Sigmoid colon (tissue), 7 donors: Measurements from ENCODE around the gene CEP95. TPM values are rescaled to one million over a fixed set of nuclear protein-coding genes. Genes with fewer than 3 reads are reported as not detected.
A peak's percentile ranks its signal among the peaks of the same experiment; 100 is the strongest.

ENCODE experiments used
- DNase-seq: peaks from one replicate; pipeline ENCODE4 v3.0.0-alpha.2; 2019
- H3K27ac ChIP-seq, 4 donors: fragments of 200-600 bp; sonication (generic); one replicate each; pipeline ENCODE4 v1.5.1; 2016 to 2019; ENCODE audit warnings: mild to moderate bottlenecking in 1 of 4
- H3K27me3 ChIP-seq, 3 donors: fragments of 200-600 bp; sonication (generic); one replicate each; pipeline ENCODE4 v1.5.1; 2019; ENCODE audit warnings: mild to moderate bottlenecking in 1 of 3
- H3K36me3 ChIP-seq, 4 donors: fragments of 200-600 bp; sonication (generic); one replicate each; pipeline ENCODE4 v1.5.1; 2016 to 2019
- H3K4me1 ChIP-seq, 4 donors: fragments of 200-600 bp; sonication (generic); one replicate each; pipeline ENCODE4 v1.5.1; 2017 to 2019
- H3K4me3 ChIP-seq, 4 donors: fragments of 200-600 bp; sonication (generic); one replicate each; pipeline ENCODE4 v1.5.1; 2017 to 2019; ENCODE audit warnings: mild to moderate bottlenecking in 2 of 4, moderate library complexity in 1 of 4
- H3K9me3 ChIP-seq, 4 donors: fragments of 200-600 bp in 3 of 4; sonication (generic) in 3 of 4; one replicate each; pipeline versions ENCODE4 v1.5.1 to v1.6.1; 2013 to 2019
- CTCF ChIP-seq, 4 experiments: fragments of 450-650 bp in 3 of 4; fragments of 200-600 bp in 1 of 4; IDR thresholded peaks; one replicate each; pipeline ENCODE4 v1.5.1; 2016 to 2019; ENCODE audit warnings: antibody characterized with exemption in 4 of 4, mild to moderate bottlenecking in 3 of 4, moderate library complexity in 2 of 4
- EP300 ChIP-seq, 4 donors: sonication (generic); formaldehyde crosslinking; IDR thresholded peaks; one replicate each; pipeline ENCODE4 v1.6.1; 2017; ENCODE audit warnings: antibody characterized with exemption in 4 of 4
- POLR2A ChIP-seq, 2 donors: fragments of 450-650 bp; IDR thresholded peaks; one replicate each; pipeline ENCODE4 v1.6.1; 2016; ENCODE audit warnings: antibody characterized with exemption in 2 of 2, mild to moderate bottlenecking in 2 of 2, moderate library complexity in 2 of 2
- POLR2AphosphoS5 ChIP-seq, 4 donors: sonication (generic); formaldehyde crosslinking; IDR thresholded peaks; one replicate each; pipeline ENCODE4 v1.6.1; 2017; ENCODE audit warnings: antibody characterized with exemption in 4 of 4
- WGBS, 2 donors: extraction: QIAGEN DNeasy Blood & Tissue Kit; methylation state at CpG; one replicate each; pipeline ENCODE4 v1.1.7; 2013; 5-methylcytosine and 5-hydroxymethylcytosine counted together
- intact Hi-C: fragments of 100-400 bp; cut with DNase I; formaldehyde crosslinking; loops from one replicate; pipeline ENCODE4 v1.15.1; 2023
- polyA plus RNA-seq, 3 donors: library from polyadenylated mRNA; stranded (reverse); fragments of 200-250 nt; gene quantifications; one replicate each; pipeline ENCODE4 v1.2.3, GENCODE V29; 2013
- total RNA-seq, 4 donors: library from RNA; depleted of rRNA; stranded (reverse); fragments of >200 nt; gene quantifications; one replicate each; pipeline ENCODE4 v1.1.0, GENCODE V29; 2016
- donor health status: healthy with polysubstance abuse.
- donor health status: Bipolar disorder and iron deficiency.
- donor health status: healthy.

Gene CEP95
- total and polyA plus RNA-seq, 7 donors: 13.2 to 74.5 (median 34.9) TPM

- Histone ChIP-seq H3K27ac (peak overlapping the region; percentile 76 to 87 (median 82)), H3K4me1 (peaks cover 0 to 65% (median 43%) of the 10 kb centered on the region in 4 donors), H3K36me3 (peaks cover 18 to 55% (median 33%) of the 10 kb centered on the region in 4 donors), H3K27me3 (no peaks in the 10 kb centered on the region), H3K9me3 (no peaks in the 10 kb centered on the region), H3K4me3 (peak overlapping the region; percentile 56 to 76 (median 69))
- WGBS, 2 donors: 0 to 1% methylated on average over 20 of the region's 20 CpGs
- intact Hi-C loops: no loop called here
- no peak for DNase-seq
- TF ChIP-seq POLR2AphosphoS5 (IDR thresholded peaks at IDR 0.05) (no peak), CTCF (IDR thresholded peaks at IDR 0.05) (no peak), POLR2A (IDR thresholded peaks at IDR 0.05) (no peak), EP300 (IDR thresholded peaks at IDR 0.05) (no peak)
These were observed 10.4 kb upstream of the CEP95 start for GRCh38 chr17:64496348-64496785.

GRCh38 chr17:64496786-64497564, 9.8 kb upstream of the CEP95 start, which contains the start of gene POLG2:
TSS of gene POLG2 (minus strand) at chr17:64497054. CDS start at chr17:64496968, 86 bp downstream.
- H3K36me3 ChIP-seq: peaks cover 24 to 57% (median 39%) of the 10 kb centered on the region in 4 donors
- H3K27me3 ChIP-seq: no peaks in the 10 kb centered on the region
- H3K4me3 ChIP-seq: peak within 1 kb of the TSS; percentile 56 to 76 (median 69)
- peak within 1 kb of the TSS; percentile 76 to 87 (median 82) for H3K27ac ChIP-seq
- DNase-seq: peak; percentile 95
- WGBS, 2 donors: 1% methylated on average over 50 of the region's 50 CpGs
- TF ChIP-seq EP300 (IDR thresholded peaks at IDR 0.05) (peak in 1 of 4 donors; percentile 4), CTCF (IDR thresholded peaks at IDR 0.05) (peak in 3 of 4 experiments; percentile 42 to 53 (median 49)), POLR2AphosphoS5 (IDR thresholded peaks at IDR 0.05) (peak; percentile 41 to 91 (median 86)), POLR2A (IDR thresholded peaks at IDR 0.05) (no peak)
- peaks cover 0 to 71% (median 46%) of the 10 kb centered on the region in 4 donors for H3K4me1 ChIP-seq
- intact Hi-C loops: no loop called here
- no peaks in the 10 kb centered on the region for H3K9me3 ChIP-seq

- peaks cover 30 to 58% (median 45%) of the 10 kb centered on the region in 4 donors for H3K36me3 ChIP-seq
- peaks cover 0 to 77% (median 52%) of the 10 kb centered on the region in 4 donors for H3K4me1 ChIP-seq
- WGBS, 2 donors: 15 to 35% methylated on average over 4 of the region's 4 CpGs
- H3K27me3 ChIP-seq: no peaks in the 10 kb centered on the region
- no peak for TF ChIP-seq CTCF (IDR thresholded peaks at IDR 0.05)
- no peak for TF ChIP-seq EP300 (IDR thresholded peaks at IDR 0.05)
- TF ChIP-seq POLR2A (IDR thresholded peaks at IDR 0.05): no peak
- TF ChIP-seq POLR2AphosphoS5 (IDR thresholded peaks at IDR 0.05): no peak
- H3K9me3 ChIP-seq: no peaks in the 10 kb centered on the region
- peak overlapping the region; percentile 56 to 76 (median 69) for H3K4me3 ChIP-seq
- intact Hi-C loops: no loop called here
- no peak for DNase-seq
- H3K27ac ChIP-seq: peak overlapping the region; percentile 76 to 87 (median 82)
These were observed 9.2 kb upstream of the CEP95 start for GRCh38 chr17:64497565-64498035.

- H3K27ac ChIP-seq: peak overlapping the region in 3 of 4 donors; percentile 76 to 87 (median 86)
- no peak for DNase-seq
- intact Hi-C loops: no loop called here
- WGBS, 2 donors: 53 to 67% methylated on average over 7 of the region's 7 CpGs
- H3K36me3 ChIP-seq: peaks cover 40 to 59% (median 55%) of the 10 kb centered on the region in 4 donors
- no peaks in the 10 kb centered on the region for H3K9me3 ChIP-seq
- no peak overlapping the region for H3K4me3 ChIP-seq
- TF ChIP-seq CTCF (IDR thresholded peaks at IDR 0.05) (no peak), POLR2AphosphoS5 (IDR thresholded peaks at IDR 0.05) (peak in 1 of 4 donors; percentile 17)
- H3K27me3 ChIP-seq: no peaks in the 10 kb centered on the region
- peaks cover 0 to 87% (median 62%) of the 10 kb centered on the region in 4 donors for H3K4me1 ChIP-seq
These were observed 8.2 kb upstream of the CEP95 start for GRCh38 chr17:64498308-64499203.
